T47D (cell line): ENCODE results near the gene SIAH2.
A peak's percentile ranks its signal among the peaks of the same experiment; 100 is the strongest.

Experiments
- DNase-seq, 2 experiments: peaks; one replicate each; pipeline versions ENCODE4 v3.0.0 to v3.0.0-alpha.2; 2011 to 2012; ENCODE audit warnings: low read depth in 1 of 2, low spot score in 1 of 2
- JUND ChIP-seq: IDR thresholded peaks from 2 replicates; pipeline ENCODE4 v1.6.1; 2012; ENCODE audit warnings: low read depth
- in situ Hi-C: cut with HindIII; loops from 2 replicates; pipeline ENCODE4 v1.10.0; 2016; ENCODE audit warnings: low sequenced_read_pairs, low pct_unique_long_range_greater_than_20kb

The SIAH2 gene

GRCh38 chr3:150765949-150766720, 3.2 kb upstream of the SIAH2 start:
- DNase-seq, result no peak
- TF ChIP-seq JUND, result no peak
- in situ Hi-C loops, result no loop called here

- in situ Hi-C loops, result no loop called here
- TF ChIP-seq JUND, result no peak
- DNase-seq, result no peak
Measured at GRCh38 chr3:150764967-150765366, 2.0 kb upstream of the SIAH2 start.

GRCh38 chr3:150764566-150764965, 1.6 kb upstream of the SIAH2 start:
- DNase-seq, result no peak
- in situ Hi-C loops, result no loop called here

GRCh38 chr3:150763841-150764483, 993 bp upstream of the SIAH2 start:
- no peak for TF ChIP-seq JUND
- peak; percentile 72 to 83 for DNase-seq
- in situ Hi-C loops, result no loop called here

More at GRCh38 chr3:150764566-150764965, 1.6 kb upstream of the SIAH2 start:
- no peak for TF ChIP-seq JUND

- DNase-seq, result no peak
- TF ChIP-seq JUND, result no peak
- in situ Hi-C loops, result no loop called here
Measured at GRCh38 chr3:150762662-150763121, 277 bp downstream of the SIAH2 start.

- in situ Hi-C loops, result no loop called here
- no peak for TF ChIP-seq JUND
- DNase-seq, result peak; percentile 65 to 79
Measured at GRCh38 chr3:150761831-150762661, 923 bp downstream of the SIAH2 start.

GRCh38 chr3:150760431-150761200, 2.4 kb downstream of the SIAH2 start:
- TF ChIP-seq JUND, result no peak
- in situ Hi-C loops, result no loop called here
- no peak for DNase-seq

GRCh38 chr3:150759947-150760346, 3.0 kb downstream of the SIAH2 start:
- in situ Hi-C loops, result no loop called here
- TF ChIP-seq JUND, result no peak
- peak in 1 of 2 experiments; percentile 58 for DNase-seq

GRCh38 chr3:150759319-150759718, 3.6 kb downstream of the SIAH2 start:
- in situ Hi-C loops, result no loop called here
- TF ChIP-seq JUND, result no peak
- DNase-seq, result peak in 1 of 2 experiments; percentile 73

GRCh38 chr3:150757768-150758167, 5.2 kb downstream of the SIAH2 start:
- DNase-seq, result peak in 1 of 2 experiments; percentile 74
- TF ChIP-seq JUND, result no peak
- in situ Hi-C loops, result no loop called here

GRCh38 chr3:150757364-150757763, 5.6 kb downstream of the SIAH2 start:
- in situ Hi-C loops, result no loop called here
- DNase-seq, result peak in 1 of 2 experiments; percentile 73
- TF ChIP-seq JUND, result no peak
